OCI-LY7 (cell line): Measurements from ENCODE around the gene ATP2A3. TPM values are rescaled to one million over a fixed set of nuclear protein-coding genes. Genes with fewer than 3 reads are reported as not detected.

ENCODE experiments used
- BruUV-seq: library from RNA; stranded (reverse); fragments of 400-500 nt; replicated peaks from 2 replicates; lab custom pipeline; 2021; lab: Mats Ljungman, UMichigan
- CTCF ChIA-PET: fragments of 300-600 bp; sonication (Branson Sonifier 250); formaldehyde crosslinking; loops from one replicate; lab custom pipeline; 2022; ENCODE audit warnings: antibody characterized with exemption; ENCODE audit not compliant: unreplicated experiment; lab: Charles Lee
- POLR2A ChIA-PET: fragments of 300-600 bp; sonication (Branson Sonifier 250); formaldehyde crosslinking; loops from one replicate; lab custom pipeline; 2022; ENCODE audit warnings: antibody characterized with exemption; lab: Charles Lee
- DNase-seq: peaks from one replicate; pipeline ENCODE4 v3.0.0-alpha.2; 2015; ENCODE audit warnings: low spot score
- H2AFZ ChIP-seq: fragments of 200-600 bp; sonication (generic), shearing (Covaris generic); 2 replicates; pipeline ENCODE4 v1.6.1; 2014; ENCODE audit warnings: mild to moderate bottlenecking, antibody characterized with exemption, low read length, moderate library complexity
- H3K27ac ChIP-seq: fragments of 200-600 bp; sonication (generic); 2 replicates; pipeline ENCODE4 v1.5.1; 2014; ENCODE audit warnings: mixed run types, low read depth, mild to moderate bottlenecking, moderate library complexity, low read length, inconsistent platforms; ENCODE audit not compliant: poor library complexity, severe bottlenecking
- H3K36me3 ChIP-seq: fragments of 200-600 bp; sonication (generic); 2 replicates; pipeline ENCODE4 v1.6.1; 2014; ENCODE audit warnings: mild to moderate bottlenecking, antibody characterized with exemption, low read length, moderate library complexity, mixed read lengths; ENCODE audit not compliant: insufficient read depth
- H3K4me1 ChIP-seq: fragments of 200-600 bp; sonication (generic); 2 replicates; pipeline ENCODE4 v1.5.1; 2014; ENCODE audit warnings: mild to moderate bottlenecking, low read length; ENCODE audit not compliant: insufficient read depth, poor library complexity, severe bottlenecking
- H3K4me2 ChIP-seq: fragments of 200-600 bp; sonication (generic); 2 replicates; pipeline ENCODE4 v1.6.1; 2014; ENCODE audit warnings: mild to moderate bottlenecking, low read length
- H3K4me3 ChIP-seq: fragments of 200-600 bp; sonication (generic); 2 replicates; pipeline ENCODE4 v1.5.1; 2014; ENCODE audit warnings: mild to moderate bottlenecking, low read depth, low read length; ENCODE audit not compliant: poor library complexity, severe bottlenecking
- H3K79me2 ChIP-seq: fragments of 200-600 bp; sonication (generic); 2 replicates; pipeline ENCODE4 v1.6.1; 2016; ENCODE audit warnings: low read depth, mild to moderate bottlenecking, low read length, moderate library complexity, mixed read lengths; ENCODE audit not compliant: insufficient read depth
- H3K9me2 ChIP-seq: fragments of 200-600 bp; sonication (generic); 2 replicates; pipeline ENCODE4 v1.6.1; 2016; ENCODE audit warnings: mild to moderate bottlenecking, low read length, mixed read lengths; ENCODE audit not compliant: insufficient read depth
- H3K9me3 ChIP-seq: fragments of 200-600 bp; sonication (generic); 2 replicates; pipeline ENCODE4 v1.6.1; 2014; ENCODE audit warnings: mild to moderate bottlenecking, mixed run types, low read length, mixed read lengths
- H4K20me1 ChIP-seq: fragments of 200-600 bp; sonication (generic); 2 replicates; pipeline ENCODE4 v1.6.1; 2014; ENCODE audit warnings: mild to moderate bottlenecking, antibody characterized with exemption, low read length, moderate library complexity, mixed read lengths; ENCODE audit not compliant: insufficient read depth
- CTCF ChIP-seq: fragments of 200-600 bp; sonication (generic); conservative IDR thresholded peaks from 2 replicates; pipeline ENCODE4 v1.5.1; 2014; ENCODE audit warnings: mild to moderate bottlenecking, antibody characterized with exemption, low read length, moderate library complexity, mixed read lengths
- EZH2phosphoT487 ChIP-seq: fragments of 200-600 bp; sonication (generic); IDR thresholded peaks from 2 replicates; pipeline ENCODE4 v1.6.1; 2018; ENCODE audit warnings: low read depth, borderline replicate concordance, mild to moderate bottlenecking, mixed run types, antibody characterized with exemption, low read length, moderate library complexity, mixed read lengths
- intact Hi-C: fragments of 100-400 bp; cut with micrococcal nuclease; formaldehyde crosslinking; loops from one replicate; pipeline ENCODE4 v1.10.0; 2022; ENCODE audit not compliant: unreplicated experiment
- total RNA-seq, 2 experiments: library from RNA; depleted of rRNA in 1 of 2; stranded (reverse); fragments of >200 nt in 1 of 2; shearing (Covaris generic) in 1 of 2; gene quantifications; 2 replicates each; pipeline ENCODE4 v1.2.3, GENCODE V29; 2014 to 2022

ATP2A3 gene
- total RNA-seq, 2 experiments from 2014 or later = 108 to 353 TPM

GRCh38 chr17:3962965-3963236 is 1.3 kb downstream of the ATP2A3 start:
- no peak for DNase-seq
- ChIA-PET POLR2A (no interaction called here), CTCF (interaction anchor here (1.2 kb wide), 1 partner anchor 50 kb away, joined by 4 read pairs; no protein-coding TSS in a partner anchor)
- Histone ChIP-seq H3K36me3 (peaks cover 42% of the 10 kb centered on the region), H3K4me2 (peak overlapping the region; percentile 97), H3K4me3 (peak overlapping the region; percentile 87), H3K9me3 (no peaks in the 10 kb centered on the region), H2AFZ (no peak overlapping the region), H3K9me2 (no peaks in the 10 kb centered on the region), H3K79me2 (peaks cover 55% of the 10 kb centered on the region), H3K4me1 (peaks cover 68% of the 10 kb centered on the region), H4K20me1 (peaks cover 28% of the 10 kb centered on the region), H3K27ac (peak overlapping the region; percentile 94)
- intact Hi-C loops = loop anchor here (5.0 kb wide), 2 partner anchors 404 to 434 kb away; partner anchors contain the start of gene UBE2G1
- TSS peak; percentile 70 for BruUV-seq
- TF ChIP-seq EZH2phosphoT487 (no peak), CTCF (no peak)

- peak overlapping the region; percentile 97 for H3K4me2 ChIP-seq
- TF ChIP-seq CTCF (0 out of 2 replicates have a peak, but pooled peaks have one; percentile 5), EZH2phosphoT487 (no peak)
- H3K4me1 ChIP-seq = peaks cover 68% of the 10 kb centered on the region
- POLR2A ChIA-PET = interaction anchor here (0.7 to 2.3 kb wide), 5 partner anchors 14 to 473 kb away, joined by 3 to 6 read pairs (median 4); no protein-coding TSS in a partner anchor
- no peaks in the 10 kb centered on the region for H3K9me2 ChIP-seq
- intact Hi-C loops = loop anchor here (5.0 kb wide), 2 partner anchors 405 to 435 kb away; partner anchors contain the start of gene UBE2G1
- DNase-seq = peak; percentile 62
- H3K9me3 ChIP-seq = no peaks in the 10 kb centered on the region
- H2AFZ ChIP-seq = no peak overlapping the region
- H3K4me3 ChIP-seq = peak overlapping the region; percentile 87
- CTCF ChIA-PET = interaction anchor here (1.2 kb wide), 1 partner anchor 50 kb away, joined by 4 read pairs; no protein-coding TSS in a partner anchor
- TSS peak; percentile 69 for BruUV-seq
- H3K79me2 ChIP-seq = peaks cover 60% of the 10 kb centered on the region
- H3K27ac ChIP-seq = peak overlapping the region; percentile 94
- peaks cover 47% of the 10 kb centered on the region for H3K36me3 ChIP-seq
- H4K20me1 ChIP-seq = peaks cover 33% of the 10 kb centered on the region
Observed at GRCh38 chr17:3962217-3962964, 1.8 kb downstream of the ATP2A3 start.
